T-helper 1 cell treated with Interleukin-12 subunit alpha and Interleukin-12 subunit beta and Interleukin-4 antibody, amounts not matched to agents 30 μg/mL and 1 μg/mL, for 36 hours (primary cell): ENCODE measurements around the gene TMEM135.

Source experiments
- H3K27ac Mint-ChIP-seq: one replicate; pipeline ENCODE4 v1.8.0; 2021; ENCODE audit warnings: mild to moderate bottlenecking, mixed read lengths
- H3K27me3 Mint-ChIP-seq: one replicate; pipeline ENCODE4 v1.8.0; 2021; ENCODE audit warnings: low read depth, mixed read lengths
- H3K36me3 Mint-ChIP-seq: one replicate; pipeline ENCODE4 v1.8.0; 2021; ENCODE audit warnings: low read depth, mixed read lengths
- H3K4me1 Mint-ChIP-seq: one replicate; pipeline ENCODE4 v1.8.0; 2021; ENCODE audit warnings: low read depth, mixed read lengths
- H3K4me3 Mint-ChIP-seq: one replicate; pipeline ENCODE4 v1.8.0; 2021; ENCODE audit warnings: mild to moderate bottlenecking, moderate library complexity, mixed read lengths
- H3K9me3 Mint-ChIP-seq: one replicate; pipeline ENCODE4 v1.8.0; 2021; ENCODE audit warnings: mixed read lengths

The TMEM135 gene

GRCh38 chr11:87239001-87239400, 201.3 kb downstream of the TMEM135 start:
- no peaks in the 10 kb centered on the region for H3K4me1 Mint-ChIP-seq
- no peak overlapping the region for H3K27ac Mint-ChIP-seq
- no peaks in the 10 kb centered on the region for H3K27me3 Mint-ChIP-seq
- peaks cover 7% of the 10 kb centered on the region for H3K36me3 Mint-ChIP-seq
- no peak overlapping the region for H3K4me3 Mint-ChIP-seq
- H3K9me3 Mint-ChIP-seq: peaks cover 5% of the 10 kb centered on the region

GRCh38 chr11:87239531-87239930, 201.8 kb downstream of the TMEM135 start:
- no peaks in the 10 kb centered on the region for H3K27me3 Mint-ChIP-seq
- H3K9me3 Mint-ChIP-seq: peaks cover 8% of the 10 kb centered on the region

GRCh38 chr11:87251560-87251959, 213.8 kb downstream of the TMEM135 start:
- Mint-ChIP-seq H3K27me3 (no peaks in the 10 kb centered on the region), H3K27ac (no peak overlapping the region), H3K36me3 (peaks cover 3% of the 10 kb centered on the region), H3K9me3 (peaks cover 1% of the 10 kb centered on the region), H3K4me1 (peaks cover 15% of the 10 kb centered on the region), H3K4me3 (no peak overlapping the region)

More at GRCh38 chr11:87239531-87239930, 201.8 kb downstream of the TMEM135 start:
- peaks cover 7% of the 10 kb centered on the region for H3K36me3 Mint-ChIP-seq
- H3K4me3 Mint-ChIP-seq: no peak overlapping the region
- H3K27ac Mint-ChIP-seq: no peak overlapping the region
- no peaks in the 10 kb centered on the region for H3K4me1 Mint-ChIP-seq

GRCh38 chr11:87252869-87253268, 215.1 kb downstream of the TMEM135 start:
- Mint-ChIP-seq H3K4me3 (no peak overlapping the region), H3K27ac (no peak overlapping the region), H3K4me1 (peaks cover 15% of the 10 kb centered on the region), H3K36me3 (peaks cover 3% of the 10 kb centered on the region), H3K27me3 (no peaks in the 10 kb centered on the region), H3K9me3 (no peaks in the 10 kb centered on the region)

- Mint-ChIP-seq H3K36me3 (peaks cover 3% of the 10 kb centered on the region), H3K4me3 (no peak overlapping the region), H3K27ac (no peak overlapping the region), H3K4me1 (peaks cover 15% of the 10 kb centered on the region), H3K27me3 (no peaks in the 10 kb centered on the region), H3K9me3 (no peaks in the 10 kb centered on the region)
These were observed 216.8 kb downstream of the TMEM135 start for GRCh38 chr11:87254562-87254961.

- no peaks in the 10 kb centered on the region for H3K27me3 Mint-ChIP-seq
- H3K9me3 Mint-ChIP-seq: no peaks in the 10 kb centered on the region
- H3K36me3 Mint-ChIP-seq: peaks cover 3% of the 10 kb centered on the region
- H3K4me1 Mint-ChIP-seq: peaks cover 15% of the 10 kb centered on the region
- no peak overlapping the region for H3K4me3 Mint-ChIP-seq
- H3K27ac Mint-ChIP-seq: no peak overlapping the region
These were observed 217.9 kb downstream of the TMEM135 start for GRCh38 chr11:87255589-87255988.

- no peak overlapping the region for H3K4me3 Mint-ChIP-seq
- peaks cover 13% of the 10 kb centered on the region for H3K4me1 Mint-ChIP-seq
- H3K9me3 Mint-ChIP-seq: no peaks in the 10 kb centered on the region
- H3K27ac Mint-ChIP-seq: no peak overlapping the region
- H3K27me3 Mint-ChIP-seq: no peaks in the 10 kb centered on the region
- peaks cover under 1% of the 10 kb centered on the region for H3K36me3 Mint-ChIP-seq
These were observed 219.1 kb downstream of the TMEM135 start for GRCh38 chr11:87256694-87257340.

- Mint-ChIP-seq H3K27me3 (no peaks in the 10 kb centered on the region), H3K4me1 (peaks cover 7% of the 10 kb centered on the region), H3K9me3 (no peaks in the 10 kb centered on the region), H3K27ac (peak overlapping the region; percentile 31), H3K36me3 (no peaks in the 10 kb centered on the region), H3K4me3 (no peak overlapping the region)
These were observed 220.6 kb downstream of the TMEM135 start for GRCh38 chr11:87258171-87258833.

- no peaks in the 10 kb centered on the region for H3K36me3 Mint-ChIP-seq
- H3K4me3 Mint-ChIP-seq: no peak overlapping the region
- H3K4me1 Mint-ChIP-seq: peaks cover 4% of the 10 kb centered on the region
- no peak overlapping the region for H3K27ac Mint-ChIP-seq
- H3K27me3 Mint-ChIP-seq: no peaks in the 10 kb centered on the region
- no peaks in the 10 kb centered on the region for H3K9me3 Mint-ChIP-seq
These were observed 222.0 kb downstream of the TMEM135 start for GRCh38 chr11:87259736-87260135.

- Mint-ChIP-seq H3K4me1 (no peaks in the 10 kb centered on the region), H3K27me3 (no peaks in the 10 kb centered on the region), H3K9me3 (no peaks in the 10 kb centered on the region), H3K36me3 (no peaks in the 10 kb centered on the region), H3K27ac (no peak overlapping the region), H3K4me3 (no peak overlapping the region)
These were observed 223.1 kb downstream of the TMEM135 start for GRCh38 chr11:87260811-87261210.

- H3K27ac Mint-ChIP-seq: no peak overlapping the region
- no peaks in the 10 kb centered on the region for H3K36me3 Mint-ChIP-seq
- H3K9me3 Mint-ChIP-seq: no peaks in the 10 kb centered on the region
- H3K27me3 Mint-ChIP-seq: no peaks in the 10 kb centered on the region
- H3K4me3 Mint-ChIP-seq: no peak overlapping the region
- H3K4me1 Mint-ChIP-seq: no peaks in the 10 kb centered on the region
These were observed 225.6 kb downstream of the TMEM135 start for GRCh38 chr11:87263264-87263838.

GRCh38 chr11:87263979-87264378, 226.2 kb downstream of the TMEM135 start:
- H3K4me3 Mint-ChIP-seq: no peak overlapping the region
- H3K9me3 Mint-ChIP-seq: no peaks in the 10 kb centered on the region
- H3K27me3 Mint-ChIP-seq: no peaks in the 10 kb centered on the region
- no peak overlapping the region for H3K27ac Mint-ChIP-seq
- H3K36me3 Mint-ChIP-seq: no peaks in the 10 kb centered on the region
- no peaks in the 10 kb centered on the region for H3K4me1 Mint-ChIP-seq

- Mint-ChIP-seq H3K36me3 (no peaks in the 10 kb centered on the region), H3K9me3 (no peaks in the 10 kb centered on the region), H3K4me3 (no peak overlapping the region), H3K27me3 (no peaks in the 10 kb centered on the region), H3K27ac (no peak overlapping the region), H3K4me1 (no peaks in the 10 kb centered on the region)
These were observed 227.4 kb downstream of the TMEM135 start for GRCh38 chr11:87265132-87265531.

GRCh38 chr11:87265979-87266378, 228.2 kb downstream of the TMEM135 start:
- Mint-ChIP-seq H3K9me3 (no peaks in the 10 kb centered on the region), H3K27me3 (no peaks in the 10 kb centered on the region)

GRCh38 chr11:87266751-87267150, 229.0 kb downstream of the TMEM135 start:
- Mint-ChIP-seq H3K27ac (no peak overlapping the region), H3K36me3 (no peaks in the 10 kb centered on the region), H3K27me3 (no peaks in the 10 kb centered on the region), H3K9me3 (no peaks in the 10 kb centered on the region), H3K4me1 (no peaks in the 10 kb centered on the region), H3K4me3 (no peak overlapping the region)

More at GRCh38 chr11:87265979-87266378, 228.2 kb downstream of the TMEM135 start:
- Mint-ChIP-seq H3K36me3 (no peaks in the 10 kb centered on the region), H3K4me1 (no peaks in the 10 kb centered on the region), H3K27ac (no peak overlapping the region), H3K4me3 (no peak overlapping the region)
